Ascending aorta (tissue), 2 donors: ENCODE data around the gene UNCX. TPM values are rescaled to one million over a fixed set of nuclear protein-coding genes. Genes with fewer than 3 reads are reported as not detected.

Experiments
- DNase-seq, 2 donors: peaks; one replicate each; pipeline ENCODE4 v3.0.0-alpha.2; 2019; ENCODE audit warnings: low spot score in 2 of 2
- H3K27ac ChIP-seq, 2 donors: fragments of 200-600 bp; sonication (generic); one replicate each; pipeline ENCODE4 v1.5.1; 2016 to 2017; ENCODE audit warnings: mild to moderate bottlenecking in 1 of 2
- H3K27me3 ChIP-seq: fragments of 200-600 bp; sonication (generic); one replicate; pipeline ENCODE4 v1.5.1; 2017
- H3K36me3 ChIP-seq, 2 donors: fragments of 200-600 bp; sonication (generic); one replicate each; pipeline ENCODE4 v1.5.1; 2016
- H3K4me1 ChIP-seq, 2 donors: fragments of 200-600 bp; sonication (generic); one replicate each; pipeline ENCODE4 v1.5.1; 2016 to 2017; ENCODE audit warnings: mild to moderate bottlenecking in 1 of 2
- H3K4me3 ChIP-seq, 2 donors: fragments of 200-600 bp; sonication (generic); one replicate each; pipeline ENCODE4 v1.5.1; 2016 to 2017; ENCODE audit warnings: mild to moderate bottlenecking in 1 of 2
- H3K9me3 ChIP-seq, 2 donors: fragments of 200-600 bp; sonication (generic); one replicate each; pipeline ENCODE4 v1.5.1; 2016
- intact Hi-C: fragments of 100-400 bp; cut with DNase I; formaldehyde crosslinking; loops from one replicate; pipeline ENCODE4 v1.15.1; 2023
- total RNA-seq: library from RNA; depleted of rRNA; stranded (reverse); fragments of >200 nt; gene quantifications from one replicate; pipeline ENCODE4 v1.1.0, GENCODE V29; 2016
- TF ChIP-seq, protein P1 (sequence below), 3 experiments: fragments of 200-600 bp in 2 of 3; fragments of 450-650 bp in 1 of 3; sonication (generic) in 2 of 3; IDR thresholded peaks; one replicate each; pipeline ENCODE4 v1.5.1; 2016 to 2019; ENCODE audit warnings: antibody characterized with exemption in 3 of 3, mild to moderate bottlenecking in 1 of 3, moderate library complexity in 1 of 3

Gene UNCX
- not detected for total RNA-seq

DNA sequence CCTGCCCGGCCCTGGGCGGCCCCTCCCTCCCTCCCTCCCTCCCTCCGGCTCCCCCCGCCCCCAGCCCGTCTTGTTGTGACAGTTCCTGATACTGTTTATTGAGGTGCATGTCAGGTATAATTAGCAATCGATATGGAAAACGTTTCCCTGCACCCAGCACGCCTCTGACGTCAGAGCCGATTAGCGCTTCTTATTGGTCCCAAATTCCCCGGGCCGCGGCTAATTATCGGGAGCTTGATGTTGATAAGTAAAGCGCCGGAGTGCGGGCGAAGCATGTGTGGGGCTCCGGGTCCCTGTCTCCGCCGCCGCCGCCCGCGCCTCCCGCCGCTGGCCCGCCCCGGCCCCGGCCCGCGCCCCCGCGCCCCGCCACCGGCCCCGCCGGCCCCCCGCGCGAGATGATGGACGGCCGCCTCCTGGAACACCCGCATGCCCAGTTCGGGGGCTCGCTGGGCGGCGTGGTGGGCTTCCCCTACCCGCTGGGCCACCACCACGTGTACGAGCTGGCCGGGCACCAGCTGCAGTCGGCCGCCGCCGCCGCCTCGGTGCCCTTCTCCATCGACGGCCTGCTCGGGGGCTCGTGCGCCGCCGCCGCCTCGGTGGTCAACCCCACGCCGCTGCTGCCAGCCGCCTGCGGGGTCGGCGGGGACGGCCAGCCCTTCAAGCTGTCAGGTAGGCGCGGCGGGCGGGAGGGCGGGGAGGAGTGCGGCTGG is at the start of gene UNCX:
Gene UNCX, plus strand, starts transcription at position 250 of the 710 bp plus-strand sequence. Its CDS starts 146 bp downstream, at position 396.
- Histone ChIP-seq H3K27me3 (peaks cover 59% of the 10 kb centered on the region), H3K4me3 (no peak within 1 kb of the TSS), H3K27ac (no peak within 1 kb of the TSS), H3K4me1 (peaks cover 3 to 6% of the 10 kb centered on the region in 2 donors), H3K36me3 (no peaks in the 10 kb centered on the region), H3K9me3 (no peaks in the 10 kb centered on the region)
- intact Hi-C loops, result no loop called here
- no peak for DNase-seq
- TF ChIP-seq, protein P1, sequence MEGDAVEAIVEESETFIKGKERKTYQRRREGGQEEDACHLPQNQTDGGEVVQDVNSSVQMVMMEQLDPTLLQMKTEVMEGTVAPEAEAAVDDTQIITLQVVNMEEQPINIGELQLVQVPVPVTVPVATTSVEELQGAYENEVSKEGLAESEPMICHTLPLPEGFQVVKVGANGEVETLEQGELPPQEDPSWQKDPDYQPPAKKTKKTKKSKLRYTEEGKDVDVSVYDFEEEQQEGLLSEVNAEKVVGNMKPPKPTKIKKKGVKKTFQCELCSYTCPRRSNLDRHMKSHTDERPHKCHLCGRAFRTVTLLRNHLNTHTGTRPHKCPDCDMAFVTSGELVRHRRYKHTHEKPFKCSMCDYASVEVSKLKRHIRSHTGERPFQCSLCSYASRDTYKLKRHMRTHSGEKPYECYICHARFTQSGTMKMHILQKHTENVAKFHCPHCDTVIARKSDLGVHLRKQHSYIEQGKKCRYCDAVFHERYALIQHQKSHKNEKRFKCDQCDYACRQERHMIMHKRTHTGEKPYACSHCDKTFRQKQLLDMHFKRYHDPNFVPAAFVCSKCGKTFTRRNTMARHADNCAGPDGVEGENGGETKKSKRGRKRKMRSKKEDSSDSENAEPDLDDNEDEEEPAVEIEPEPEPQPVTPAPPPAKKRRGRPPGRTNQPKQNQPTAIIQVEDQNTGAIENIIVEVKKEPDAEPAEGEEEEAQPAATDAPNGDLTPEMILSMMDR (IDR thresholded peaks at IDR 0.05), result no peak

DNA sequence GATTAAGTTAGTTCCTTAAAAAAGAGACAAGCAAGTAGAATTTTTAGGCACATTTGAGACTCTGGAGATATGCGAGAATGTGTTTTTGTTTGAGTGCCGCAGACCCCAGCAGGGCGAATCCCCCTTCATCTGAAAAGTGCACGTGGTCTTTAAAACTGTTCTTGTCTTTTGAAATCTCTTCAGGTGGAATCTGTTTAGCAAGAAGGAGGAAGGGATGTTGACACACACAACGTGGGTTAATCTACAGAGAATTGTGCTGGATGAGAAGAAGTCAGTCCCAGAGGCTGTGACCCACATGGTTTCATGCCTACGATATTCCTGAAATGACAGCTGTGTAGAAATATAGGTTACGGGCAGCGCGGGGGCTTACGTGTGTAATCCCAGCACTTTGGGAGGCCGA is 45.5 kb upstream of the UNCX start:
- Histone ChIP-seq H3K27ac (no peak overlapping the region), H3K4me1 (no peaks in the 10 kb centered on the region), H3K4me3 (no peak overlapping the region), H3K36me3 (no peaks in the 10 kb centered on the region), H3K27me3 (no peaks in the 10 kb centered on the region), H3K9me3 (no peaks in the 10 kb centered on the region)
- TF ChIP-seq, protein P1 (IDR thresholded peaks at IDR 0.05), result no peak
- intact Hi-C loops, result no loop called here
- no peak for DNase-seq

DNA sequence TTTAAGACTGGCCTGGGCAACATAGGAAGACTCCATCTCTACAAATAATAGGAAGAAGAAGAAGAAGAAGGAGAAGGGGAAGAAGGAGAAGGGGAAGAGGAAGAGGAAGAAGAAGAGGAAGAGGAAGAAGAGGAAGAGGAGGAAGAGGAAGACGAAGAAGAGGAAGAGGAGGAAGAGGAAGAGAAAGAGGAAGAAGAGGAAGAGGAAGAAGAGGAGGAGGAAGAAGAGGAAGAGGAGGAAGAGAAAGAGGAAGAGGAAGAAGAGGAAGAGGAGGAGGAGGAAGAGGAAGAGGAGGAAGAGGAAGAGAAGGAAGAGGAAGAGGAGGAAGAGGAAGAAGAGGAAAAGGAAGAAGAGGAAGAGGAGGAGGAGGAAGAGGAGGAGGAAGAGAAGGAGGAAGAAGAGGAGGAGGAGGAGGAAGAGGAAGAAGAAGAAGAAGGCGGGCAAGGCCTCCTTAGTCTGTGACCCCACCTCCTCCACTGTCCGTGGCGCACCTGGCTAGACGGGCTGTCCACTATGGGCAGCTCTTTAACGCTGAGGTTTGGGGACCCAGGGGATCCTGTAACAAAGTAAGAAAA is 43.9 kb upstream of the UNCX start:
- H3K4me1 ChIP-seq, result no peaks in the 10 kb centered on the region
- intact Hi-C loops, result no loop called here
- TF ChIP-seq, protein P1 (IDR thresholded peaks at IDR 0.05), result no peak
- DNase-seq, result no peak
- no peak overlapping the region for H3K4me3 ChIP-seq
- no peaks in the 10 kb centered on the region for H3K9me3 ChIP-seq
- no peak overlapping the region for H3K27ac ChIP-seq
- H3K27me3 ChIP-seq, result peaks cover 5% of the 10 kb centered on the region
- H3K36me3 ChIP-seq, result no peaks in the 10 kb centered on the region

DNA sequence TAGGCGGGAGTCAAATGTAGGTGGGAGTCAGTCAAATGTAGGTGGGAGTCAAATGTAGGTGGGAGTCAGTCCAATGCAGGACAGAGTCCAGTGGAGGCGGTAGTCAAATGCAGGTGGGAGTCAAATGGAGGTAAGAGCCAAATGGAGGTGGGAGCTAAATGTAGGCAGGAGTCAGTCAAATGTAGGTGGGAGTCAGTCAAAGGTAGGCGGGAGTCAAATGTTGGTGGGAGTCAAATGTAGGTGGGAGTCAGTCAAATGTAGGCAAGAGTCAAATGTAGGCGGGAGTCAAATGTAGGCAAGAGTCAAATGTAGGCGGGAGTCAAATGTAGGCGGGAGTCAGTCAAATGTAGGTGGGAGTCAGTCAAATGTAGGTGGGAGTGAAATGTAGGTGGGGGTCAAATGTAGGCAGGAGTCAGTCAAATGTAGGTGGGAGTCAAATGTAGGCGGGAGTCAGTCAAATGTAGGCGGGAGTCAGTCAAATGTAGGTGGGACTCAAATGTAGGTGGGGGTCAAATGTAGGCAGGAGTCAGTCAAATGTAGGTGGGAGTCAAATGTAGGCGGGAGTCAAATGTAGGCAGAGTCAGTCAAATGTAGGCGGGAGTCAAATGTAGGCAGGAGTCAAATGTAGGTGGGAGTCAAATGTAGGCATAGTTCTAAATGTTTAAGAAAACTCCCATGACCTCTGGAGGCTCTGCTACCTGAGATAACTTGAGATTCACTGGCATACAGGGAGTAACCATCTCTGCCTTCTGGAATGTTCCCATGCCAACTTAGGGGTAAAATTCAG is 42.5 kb upstream of the UNCX start:
- Histone ChIP-seq H3K27ac (no peak overlapping the region), H3K4me1 (no peaks in the 10 kb centered on the region), H3K4me3 (no peak overlapping the region), H3K36me3 (no peaks in the 10 kb centered on the region), H3K9me3 (no peaks in the 10 kb centered on the region), H3K27me3 (peaks cover 11% of the 10 kb centered on the region)
- TF ChIP-seq, protein P1 (IDR thresholded peaks at IDR 0.05), result no peak
- intact Hi-C loops, result loop anchor here (5.0 kb wide), 1 partner anchor 242 kb away; no protein-coding TSS in a partner anchor
- DNase-seq, result no peak

DNA sequence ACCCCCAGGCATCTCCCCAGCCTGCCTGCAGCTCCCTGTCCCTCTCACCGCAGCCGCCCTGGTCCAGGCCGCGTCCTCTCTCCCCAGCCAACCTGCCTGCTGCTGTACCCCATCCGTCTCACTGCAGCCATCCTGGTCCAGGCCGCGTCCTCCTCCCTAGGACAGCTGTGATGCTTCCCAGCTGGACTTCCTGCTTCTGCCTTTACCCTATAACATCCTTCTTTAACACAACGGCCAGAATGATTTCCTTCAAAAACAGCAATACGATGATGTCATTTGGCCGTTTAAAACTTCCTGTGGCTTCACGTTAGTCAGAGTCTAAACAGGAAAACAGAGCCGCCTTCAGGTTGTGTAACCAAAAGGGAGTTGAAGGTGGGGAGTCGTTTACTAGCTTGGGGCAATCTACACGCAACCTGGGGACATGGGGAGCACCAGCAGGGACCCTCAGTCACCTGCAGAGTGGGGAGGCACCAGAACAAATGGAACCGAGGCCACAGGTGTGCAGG is 40.4 kb upstream of the UNCX start:
- Histone ChIP-seq H3K27ac (no peak overlapping the region), H3K9me3 (no peaks in the 10 kb centered on the region), H3K4me3 (no peak overlapping the region), H3K4me1 (no peaks in the 10 kb centered on the region), H3K27me3 (peaks cover 13% of the 10 kb centered on the region), H3K36me3 (no peaks in the 10 kb centered on the region)
- intact Hi-C loops, result loop anchor here (5.0 kb wide), 1 partner anchor 240 kb away; no protein-coding TSS in a partner anchor
- no peak for DNase-seq
- TF ChIP-seq, protein P1 (IDR thresholded peaks at IDR 0.05), result no peak
